GDM1 (cell line): ENCODE data around the gene ANO4.
"Not testable (repeated sequence)": the region's sequence is repeated elsewhere in the genome, so short reads cannot be mapped to it uniquely, and the experiment has no call there.

Experiments
- DNase-seq: peaks from one replicate; lab custom pipeline; 2025; lab: John Stamatoyannopoulos, UW

The ANO4 gene

GRCh38 chr12:100989509-100989908 lies 194.9 kb downstream of the ANO4 start:
- DNase-seq = not testable (repeated sequence)

GRCh38 chr12:100991102-100991501 lies 196.5 kb downstream of the ANO4 start:
- DNase-seq = no peak

GRCh38 chr12:100992194-100992593 lies 197.6 kb downstream of the ANO4 start:
- no peak for DNase-seq

GRCh38 chr12:100993916-100994450 lies 199.4 kb downstream of the ANO4 start:
- DNase-seq = no peak

- no peak for DNase-seq
These were observed 200.6 kb downstream of the ANO4 start for GRCh38 chr12:100995201-100995600.

- no peak for DNase-seq
These were observed 201.2 kb downstream of the ANO4 start for GRCh38 chr12:100995771-100996170.

GRCh38 chr12:101001669-101002068 lies 207.1 kb downstream of the ANO4 start:
- no peak for DNase-seq

- DNase-seq = no peak
These were observed 208.3 kb downstream of the ANO4 start for GRCh38 chr12:101002696-101003419.

- no peak for DNase-seq
These were observed 210.3 kb downstream of the ANO4 start for GRCh38 chr12:101004898-101005297.

- DNase-seq = no peak
These were observed 214.7 kb downstream of the ANO4 start for GRCh38 chr12:101009274-101009673.

GRCh38 chr12:101010896-101011295 lies 216.3 kb downstream of the ANO4 start:
- no peak for DNase-seq

GRCh38 chr12:101013993-101014392 lies 219.4 kb downstream of the ANO4 start:
- DNase-seq = no peak

GRCh38 chr12:101015044-101015443 lies 220.5 kb downstream of the ANO4 start:
- no peak for DNase-seq

- DNase-seq = no peak
These were observed 224.0 kb downstream of the ANO4 start for GRCh38 chr12:101018540-101018939.

GRCh38 chr12:101019201-101019600 lies 224.6 kb downstream of the ANO4 start:
- no peak for DNase-seq

- DNase-seq = no peak
These were observed 225.1 kb downstream of the ANO4 start for GRCh38 chr12:101019667-101020066.

- DNase-seq = no peak
These were observed 226.9 kb downstream of the ANO4 start for GRCh38 chr12:101021442-101021841.

- no peak for DNase-seq
These were observed 227.4 kb downstream of the ANO4 start for GRCh38 chr12:101021911-101022388.

GRCh38 chr12:101027200-101027599 lies 232.6 kb downstream of the ANO4 start:
- no peak for DNase-seq

GRCh38 chr12:101027816-101028215 lies 233.2 kb downstream of the ANO4 start:
- no peak for DNase-seq

- no peak for DNase-seq
These were observed 243.8 kb downstream of the ANO4 start for GRCh38 chr12:101038289-101038871.

- DNase-seq = no peak
These were observed 245.4 kb downstream of the ANO4 start for GRCh38 chr12:101039848-101040531.

GRCh38 chr12:101040936-101041335 lies 246.4 kb downstream of the ANO4 start:
- no peak for DNase-seq
